Activated CD4-positive, alpha-beta memory T cell treated with anti-CD3 and anti-CD28 coated beads for 36 hours (primary cell): ENCODE measurements around the gene OR10P1. TPM values are rescaled to one million over a fixed set of nuclear protein-coding genes. Genes with fewer than 3 reads are reported as not detected.

Experiments used
- CTCF ChIA-PET: fragments of 350-600 bp; sonication (Branson Sonifier 250); formaldehyde crosslinking; loops from one replicate; lab custom pipeline; 2021; ENCODE audit warnings: antibody characterized with exemption, inconsistent platforms; lab: Charles Lee
- POLR2A ChIA-PET: fragments of 350-600 bp; sonication (Branson Sonifier 250); formaldehyde crosslinking; loops from one replicate; lab custom pipeline; 2021; ENCODE audit warnings: antibody characterized with exemption; lab: Charles Lee
- DNase-seq: peaks from one replicate; pipeline ENCODE4 v3.0.0-alpha.2; 2020
- H3K27ac Mint-ChIP-seq: one replicate; pipeline ENCODE4 v1.8.0; 2021; ENCODE audit warnings: mixed read lengths
- H3K27me3 Mint-ChIP-seq: one replicate; pipeline ENCODE4 v1.8.0; 2021; ENCODE audit warnings: mixed read lengths
- H3K36me3 Mint-ChIP-seq: one replicate; pipeline ENCODE4 v1.8.0; 2021; ENCODE audit warnings: mixed read lengths
- H3K4me1 Mint-ChIP-seq: one replicate; pipeline ENCODE4 v1.8.0; 2021; ENCODE audit warnings: low read depth, mixed read lengths
- H3K4me3 Mint-ChIP-seq: one replicate; pipeline ENCODE4 v1.8.0; 2021; ENCODE audit warnings: mild to moderate bottlenecking, mixed read lengths
- H3K9me3 Mint-ChIP-seq: one replicate; pipeline ENCODE4 v1.8.0; 2021; ENCODE audit warnings: mixed read lengths
- intact Hi-C: fragments of 100-400 bp; cut with micrococcal nuclease; formaldehyde crosslinking; loops from one replicate; pipeline ENCODE4 v1.15.1; 2023
- total RNA-seq, 2 experiments: library from RNA; stranded (reverse); gene quantifications; one replicate each; pipeline ENCODE4 v1.2.3, GENCODE V29; 2021

The OR10P1 gene
- total RNA-seq, 2 experiments from 2014 or later: not detected

DNA sequence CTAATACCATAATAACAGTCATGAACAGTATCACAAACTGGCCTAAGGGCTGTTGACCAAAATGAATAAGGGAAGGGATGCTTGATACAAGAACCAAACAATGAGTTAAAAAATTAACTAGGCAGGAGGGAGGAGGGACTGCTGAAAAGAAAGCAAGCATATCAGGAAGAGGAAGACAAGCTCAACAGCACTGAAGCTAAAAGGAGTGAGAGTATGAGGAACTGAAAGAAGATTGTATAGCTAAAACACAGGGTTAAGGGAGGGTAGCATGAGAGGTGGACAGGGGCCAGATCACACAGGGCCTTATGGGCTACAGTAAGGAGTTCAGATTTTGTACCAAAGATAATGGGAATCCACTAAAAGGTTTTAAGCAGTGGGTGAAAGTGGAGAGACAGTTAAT lies 36.9 kb downstream of the OR10P1 start:
- no peaks in the 10 kb centered on the region for H3K9me3 Mint-ChIP-seq

DNA sequence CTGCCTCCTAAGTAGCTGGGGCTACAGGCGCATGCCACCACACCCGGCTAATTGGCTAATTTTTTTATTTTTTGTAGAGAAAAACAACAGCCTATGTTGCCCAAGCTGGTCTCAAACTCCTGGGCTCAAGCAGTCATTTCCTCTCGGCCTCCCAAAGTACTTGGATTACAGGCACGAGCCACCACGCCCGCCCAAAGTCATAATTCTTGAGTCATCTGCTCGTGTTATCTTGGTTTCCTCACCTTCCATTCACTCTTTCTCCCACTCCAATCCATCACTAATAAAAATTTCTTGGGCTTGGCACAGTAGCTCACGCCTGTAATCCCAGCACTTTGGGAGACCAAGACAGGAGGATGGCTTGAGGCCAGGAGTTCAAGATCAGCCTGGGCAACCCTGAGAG lies 39.0 kb downstream of the OR10P1 start:
- CTCF ChIA-PET: interaction anchor here (0.8 kb wide), 1 partner anchor 19 kb away, joined by 3 read pairs; no protein-coding TSS in a partner anchor
- H3K27ac Mint-ChIP-seq: no peak overlapping the region
- H3K27me3 Mint-ChIP-seq: peaks cover 4% of the 10 kb centered on the region
- H3K9me3 Mint-ChIP-seq: no peaks in the 10 kb centered on the region
- POLR2A ChIA-PET: no interaction called here
- H3K4me3 Mint-ChIP-seq: no peak overlapping the region
- no peak for DNase-seq
- peaks cover under 1% of the 10 kb centered on the region for H3K4me1 Mint-ChIP-seq
- H3K36me3 Mint-ChIP-seq: no peaks in the 10 kb centered on the region
- intact Hi-C loops: no loop called here

More for the DNA sequence above, 36.9 kb downstream of the OR10P1 start:
- intact Hi-C loops: no loop called here
- Mint-ChIP-seq H3K27me3 (peaks cover 4% of the 10 kb centered on the region), H3K27ac (no peak overlapping the region), H3K4me3 (no peak overlapping the region), H3K36me3 (no peaks in the 10 kb centered on the region), H3K4me1 (no peaks in the 10 kb centered on the region)
- ChIA-PET CTCF (interaction anchor here (0.7 to 1.9 kb wide), 4 partner anchors 15 to 670 kb away, joined by 3 to 7 read pairs (median 4); no protein-coding TSS in a partner anchor), POLR2A (no interaction called here)
- DNase-seq: no peak

DNA sequence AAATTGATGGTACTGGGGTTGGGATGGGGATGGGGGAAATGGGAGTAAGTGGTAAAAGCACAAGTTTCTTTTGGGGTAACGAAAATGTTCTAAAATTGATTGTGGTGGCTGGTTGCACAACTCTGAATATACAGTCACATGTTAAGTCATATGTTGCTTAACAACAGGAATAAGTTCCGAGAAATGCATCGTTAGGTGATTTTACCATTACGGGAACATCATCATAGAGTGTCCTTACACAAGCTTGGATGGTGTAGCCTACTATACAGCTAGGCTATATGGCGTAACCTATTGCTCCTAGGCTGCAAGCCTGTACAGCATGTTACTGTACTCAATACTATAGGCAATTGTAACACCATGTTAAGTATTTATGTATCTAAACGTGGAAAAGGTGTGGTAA lies 40.0 kb downstream of the OR10P1 start:
- ChIA-PET POLR2A (no interaction called here), CTCF (interaction anchor here (1.2 kb wide), 1 partner anchor 20 kb away, joined by 8 read pairs; no protein-coding TSS in a partner anchor)
- H3K36me3 Mint-ChIP-seq: no peaks in the 10 kb centered on the region
- H3K9me3 Mint-ChIP-seq: no peaks in the 10 kb centered on the region
- no peak overlapping the region for H3K27ac Mint-ChIP-seq
- H3K4me1 Mint-ChIP-seq: peaks cover 11% of the 10 kb centered on the region
- intact Hi-C loops: no loop called here
- H3K27me3 Mint-ChIP-seq: peaks cover 13% of the 10 kb centered on the region
- H3K4me3 Mint-ChIP-seq: no peak overlapping the region
- DNase-seq: no peak

DNA sequence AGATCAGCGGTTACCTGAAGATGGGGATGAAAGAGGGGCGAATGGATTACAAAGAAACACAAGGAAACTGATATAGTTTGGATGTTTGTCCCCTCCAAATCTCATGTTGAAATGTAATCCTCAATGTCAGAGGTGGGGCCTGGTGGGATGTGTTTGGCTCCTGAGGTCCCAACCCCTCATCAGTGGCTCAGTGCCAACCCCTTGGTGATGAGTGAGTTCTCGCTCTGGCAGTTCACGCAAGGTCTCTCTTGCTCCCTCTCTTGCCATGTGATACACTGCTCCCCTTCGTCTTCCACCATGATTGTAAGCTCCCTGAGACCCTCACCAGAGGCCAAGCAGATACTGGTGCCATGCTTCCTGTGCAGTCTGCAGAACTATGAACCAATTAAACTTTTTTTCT lies 43.0 kb downstream of the OR10P1 start:
- Mint-ChIP-seq H3K27ac (no peak overlapping the region), H3K4me1 (peaks cover 11% of the 10 kb centered on the region), H3K9me3 (no peaks in the 10 kb centered on the region), H3K27me3 (peaks cover 20% of the 10 kb centered on the region), H3K36me3 (no peaks in the 10 kb centered on the region), H3K4me3 (no peak overlapping the region)
- CTCF ChIA-PET: no interaction called here
- no peak for DNase-seq
- intact Hi-C loops: no loop called here
- POLR2A ChIA-PET: no interaction called here

DNA sequence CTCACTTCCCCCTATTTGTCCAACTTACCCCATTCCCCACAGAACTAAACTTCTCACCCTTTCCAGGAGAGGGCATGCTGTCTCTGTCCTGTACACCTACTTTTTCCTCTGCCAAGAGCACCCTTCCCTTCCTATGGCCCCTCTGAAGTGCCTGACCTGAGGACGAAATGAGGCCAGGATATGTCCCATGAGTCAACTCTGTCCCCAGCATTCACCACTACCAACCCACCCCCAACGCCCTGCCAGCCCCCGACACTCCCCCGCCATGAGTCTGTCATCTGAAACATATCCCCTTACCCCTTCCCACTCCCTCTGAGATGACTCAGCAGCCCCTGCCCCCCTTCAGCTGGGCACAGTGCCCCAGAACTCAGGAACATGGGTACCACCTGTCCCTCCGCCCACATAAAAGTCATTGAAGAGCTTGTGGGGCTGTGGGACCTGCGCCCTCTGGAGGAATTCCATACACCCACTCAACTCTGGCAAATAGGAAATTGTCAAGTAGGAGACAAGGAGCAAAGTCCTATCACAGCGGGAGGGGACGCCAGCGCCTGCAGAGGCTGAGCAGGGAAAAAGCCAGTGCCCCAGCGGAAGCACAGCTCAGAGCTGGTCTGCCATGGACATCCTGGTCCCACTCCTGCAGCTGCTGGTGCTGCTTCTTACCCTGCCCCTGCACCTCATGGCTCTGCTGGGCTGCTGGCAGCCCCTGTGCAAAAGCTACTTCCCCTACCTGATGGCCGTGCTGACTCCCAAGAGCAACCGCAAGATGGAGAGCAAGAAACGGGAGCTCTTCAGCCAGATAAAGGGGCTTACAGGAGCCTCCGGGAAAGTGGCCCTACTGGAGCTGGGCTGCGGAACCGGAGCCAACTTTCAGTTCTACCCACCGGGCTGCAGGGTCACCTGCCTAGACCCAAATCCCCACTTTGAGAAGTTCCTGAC lies 44.7 kb downstream of the OR10P1 start:
- ChIA-PET CTCF (interaction anchor here (0.9 to 1.2 kb wide), 2 partner anchors 24 to 57 kb away, joined by 5 to 6 read pairs; no protein-coding TSS in a partner anchor), POLR2A (no interaction called here)
- no peak overlapping the region for H3K4me3 Mint-ChIP-seq
- H3K27ac Mint-ChIP-seq: no peak overlapping the region
- intact Hi-C loops: loop anchor here (1.0 kb wide), 1 partner anchor 56 kb away; no protein-coding TSS in a partner anchor
- H3K27me3 Mint-ChIP-seq: peaks cover 18% of the 10 kb centered on the region
- no peak for DNase-seq
- H3K36me3 Mint-ChIP-seq: no peaks in the 10 kb centered on the region
- H3K9me3 Mint-ChIP-seq: no peaks in the 10 kb centered on the region
- H3K4me1 Mint-ChIP-seq: peaks cover 11% of the 10 kb centered on the region

DNA sequence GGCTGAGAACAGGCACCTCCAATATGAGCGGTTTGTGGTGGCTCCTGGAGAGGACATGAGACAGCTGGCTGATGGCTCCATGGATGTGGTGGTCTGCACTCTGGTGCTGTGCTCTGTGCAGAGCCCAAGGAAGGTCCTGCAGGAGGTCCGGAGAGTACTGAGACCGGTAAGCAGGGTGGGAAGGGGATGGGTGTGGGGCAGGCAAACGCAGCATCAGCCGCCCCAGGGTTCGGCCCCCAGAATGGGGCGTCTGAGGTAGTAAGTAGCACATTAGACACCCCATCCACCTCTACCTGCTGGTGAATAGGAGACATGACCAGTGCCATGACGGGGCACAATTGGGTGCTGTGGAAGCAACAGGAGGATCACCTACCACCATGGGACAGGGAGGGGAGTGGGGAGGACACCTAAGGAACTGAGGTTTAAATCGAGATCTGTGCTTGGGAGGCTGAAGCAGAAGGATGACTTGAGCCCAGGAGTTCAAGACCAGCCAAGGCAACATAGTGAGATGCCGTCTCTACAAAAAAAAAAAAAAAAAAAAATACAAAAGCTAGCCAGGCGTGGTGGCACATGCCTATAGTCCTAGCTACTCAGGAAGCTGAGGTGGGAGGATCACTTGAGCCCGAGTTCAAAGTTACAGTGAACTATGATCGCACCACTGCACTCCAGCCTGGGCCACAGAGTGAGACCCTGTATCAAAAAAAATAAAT lies 45.5 kb downstream of the OR10P1 start:
- peaks cover 14% of the 10 kb centered on the region for H3K4me1 Mint-ChIP-seq
- DNase-seq: no peak
- H3K4me3 Mint-ChIP-seq: no peak overlapping the region
- H3K36me3 Mint-ChIP-seq: no peaks in the 10 kb centered on the region
- H3K27me3 Mint-ChIP-seq: peaks cover 18% of the 10 kb centered on the region
- intact Hi-C loops: no loop called here
- ChIA-PET POLR2A (no interaction called here), CTCF (interaction anchor here (0.9 to 1.2 kb wide), 2 partner anchors 24 to 56 kb away, joined by 5 to 6 read pairs; no protein-coding TSS in a partner anchor)
- H3K27ac Mint-ChIP-seq: no peak overlapping the region
- no peaks in the 10 kb centered on the region for H3K9me3 Mint-ChIP-seq

DNA sequence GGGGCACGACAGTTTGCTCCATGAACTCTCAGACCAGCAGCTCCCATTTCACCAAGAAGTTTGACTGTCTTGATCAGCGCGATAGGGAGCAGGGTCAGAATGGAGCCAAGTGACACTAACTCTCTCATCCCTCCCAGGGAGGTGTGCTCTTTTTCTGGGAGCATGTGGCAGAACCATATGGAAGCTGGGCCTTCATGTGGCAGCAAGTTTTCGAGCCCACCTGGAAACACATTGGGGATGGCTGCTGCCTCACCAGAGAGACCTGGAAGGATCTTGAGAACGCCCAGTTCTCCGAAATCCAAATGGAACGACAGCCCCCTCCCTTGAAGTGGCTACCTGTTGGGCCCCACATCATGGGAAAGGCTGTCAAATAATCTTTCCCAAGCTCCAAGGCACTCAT lies 47.0 kb downstream of the OR10P1 start:
- no peak for DNase-seq
- ChIA-PET CTCF (interaction anchor here (0.7 to 1.5 kb wide), 2 partner anchors 20 to 28 kb away, joined by 3 to 5 read pairs; no protein-coding TSS in a partner anchor), POLR2A (no interaction called here)
- H3K27ac Mint-ChIP-seq: no peak overlapping the region
- no peaks in the 10 kb centered on the region for H3K36me3 Mint-ChIP-seq
- no peak overlapping the region for H3K4me3 Mint-ChIP-seq
- peaks cover 19% of the 10 kb centered on the region for H3K4me1 Mint-ChIP-seq
- intact Hi-C loops: no loop called here
- no peaks in the 10 kb centered on the region for H3K9me3 Mint-ChIP-seq
- peaks cover 18% of the 10 kb centered on the region for H3K27me3 Mint-ChIP-seq

DNA sequence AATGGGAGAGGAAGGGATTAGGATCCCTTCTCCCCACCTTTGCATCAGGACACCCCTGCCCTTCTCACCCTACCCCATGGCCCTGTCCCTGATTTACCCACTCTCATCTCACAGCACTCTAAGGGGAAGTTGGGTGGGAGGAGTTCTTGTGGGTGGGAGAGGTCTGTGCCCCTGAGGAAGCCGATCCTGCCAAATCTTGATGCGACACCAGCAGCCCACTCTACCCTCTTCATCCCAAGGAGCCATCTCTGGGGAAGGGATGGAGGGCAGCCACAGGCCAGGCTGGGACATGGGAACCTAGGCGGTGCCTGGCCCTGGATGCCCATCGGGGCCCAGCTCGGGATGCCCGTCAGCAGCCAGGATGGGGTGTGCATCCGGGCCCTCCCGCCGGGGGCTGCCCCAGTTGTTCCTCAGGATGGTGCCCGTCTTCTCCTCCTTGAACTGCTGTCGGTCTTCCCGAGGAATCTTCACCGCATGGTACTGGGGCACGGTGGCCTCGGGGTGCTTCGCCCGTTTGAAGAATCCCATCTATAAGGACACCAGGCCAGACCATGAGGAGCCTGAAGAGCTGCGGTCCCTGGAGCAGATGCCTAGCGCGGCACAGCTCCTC lies 48.2 kb downstream of the OR10P1 start:
- Mint-ChIP-seq H3K27me3 (peaks cover 16% of the 10 kb centered on the region), H3K4me1 (peaks cover 19% of the 10 kb centered on the region), H3K36me3 (no peaks in the 10 kb centered on the region), H3K27ac (no peak overlapping the region), H3K4me3 (no peak overlapping the region), H3K9me3 (no peaks in the 10 kb centered on the region)
- DNase-seq: no peak
- intact Hi-C loops: no loop called here
- CTCF ChIA-PET: no interaction called here
- POLR2A ChIA-PET: no interaction called here

DNA sequence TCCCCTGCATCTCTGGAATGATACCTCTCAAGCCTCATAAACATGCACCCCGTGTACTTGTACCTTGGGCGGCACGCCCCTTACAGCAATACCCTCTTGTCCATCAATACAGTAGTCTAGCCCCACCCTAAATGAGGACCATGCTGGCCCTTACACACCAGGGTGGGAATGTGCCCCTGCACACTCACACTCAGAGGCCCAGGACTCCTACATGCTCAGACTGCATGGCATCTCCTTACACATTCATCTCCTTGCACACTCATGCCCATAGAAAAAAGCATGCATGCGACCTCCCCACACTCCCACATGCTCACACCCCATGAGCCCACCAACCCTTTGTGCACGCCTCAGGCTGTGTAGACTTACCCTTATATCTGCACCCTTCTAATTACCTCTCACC lies 49.0 kb downstream of the OR10P1 start:
- Mint-ChIP-seq H3K27ac (no peak overlapping the region), H3K4me3 (no peak overlapping the region), H3K4me1 (peaks cover 19% of the 10 kb centered on the region), H3K27me3 (peaks cover 16% of the 10 kb centered on the region), H3K9me3 (no peaks in the 10 kb centered on the region), H3K36me3 (no peaks in the 10 kb centered on the region)
- intact Hi-C loops: no loop called here
- CTCF ChIA-PET: no interaction called here
- no peak for DNase-seq
- POLR2A ChIA-PET: no interaction called here

DNA sequence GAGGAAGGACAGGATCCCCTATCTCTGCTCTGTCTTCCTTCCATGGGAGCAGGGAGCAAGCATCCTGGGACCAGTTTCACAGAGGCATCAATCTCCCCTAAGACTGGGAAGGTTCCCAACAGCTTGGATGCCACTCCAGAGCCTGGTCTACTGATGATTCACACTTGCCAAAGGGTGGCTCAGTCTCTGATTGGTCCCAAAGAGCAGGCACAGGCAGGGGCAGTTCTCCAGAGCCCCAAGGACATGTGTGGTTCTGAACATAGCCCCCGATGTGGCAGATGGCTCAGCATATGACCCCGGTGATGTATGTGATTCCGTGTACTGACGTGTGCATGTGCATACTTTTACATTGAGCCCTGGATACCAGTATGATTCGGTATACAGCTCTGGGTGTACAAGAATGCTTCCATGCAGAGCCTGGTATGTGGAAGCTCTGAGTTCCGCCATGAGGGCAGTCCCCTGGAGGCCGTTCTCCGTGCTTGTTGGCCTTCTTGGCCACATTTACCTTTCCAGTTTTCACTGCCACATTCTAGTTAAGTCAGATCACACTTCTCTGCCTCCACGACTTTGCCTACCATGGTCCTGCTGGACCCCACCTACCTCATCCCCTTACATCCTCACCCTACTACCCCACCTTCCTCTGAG lies 49.8 kb downstream of the OR10P1 start:
- no peaks in the 10 kb centered on the region for H3K9me3 Mint-ChIP-seq
- CTCF ChIA-PET: no interaction called here
- POLR2A ChIA-PET: no interaction called here

More for the DNA sequence above, 49.8 kb downstream of the OR10P1 start:
- Mint-ChIP-seq H3K27ac (no peak overlapping the region), H3K4me3 (no peak overlapping the region), H3K4me1 (peaks cover 11% of the 10 kb centered on the region), H3K36me3 (no peaks in the 10 kb centered on the region), H3K27me3 (peaks cover 9% of the 10 kb centered on the region)
- DNase-seq: no peak
- intact Hi-C loops: no loop called here
